ENCODE data around the gene LRRC38. TPM values are rescaled to one million over a fixed set of nuclear protein-coding genes. Genes with fewer than 3 reads are reported as not detected.

LRRC38 gene
- total and polyA plus RNA-seq, 10 of the 15 experiments (the other 5 are each of a cell fraction or from before 2014, with no cell fraction given), result not detected

DNA sequence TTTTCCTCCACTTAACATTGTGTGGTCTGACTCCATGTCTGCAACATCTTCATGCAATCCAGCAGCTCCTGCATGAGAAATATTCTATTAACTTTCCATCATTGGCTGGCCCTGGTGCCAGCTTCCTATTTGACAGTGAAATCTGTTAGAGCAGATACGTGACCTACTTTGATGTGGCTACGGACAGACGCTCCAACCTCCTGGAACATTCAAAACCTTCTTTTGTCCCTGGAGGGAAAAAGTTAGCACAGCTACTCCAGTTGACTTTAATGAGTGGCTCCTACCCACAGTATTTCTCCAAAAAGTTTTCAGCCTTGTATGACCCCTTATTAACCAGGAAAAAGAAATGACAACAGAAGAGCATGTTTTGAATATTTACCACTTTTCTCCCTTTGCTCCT, 81.6 kb downstream of the LRRC38 start:
- Histone ChIP-seq H3K36me3 (ENCODE audit: control insufficient read depth in 2 of 2, insufficient read depth in 2 of 2, low read length in 1 of 2) (no peaks in the 10 kb centered on the region), H3K27ac (ENCODE audit: control insufficient read depth, insufficient read depth) (no peak overlapping the region), H3K79me2 (ENCODE audit: control insufficient read depth, insufficient read depth, low read length) (no peaks in the 10 kb centered on the region), H3K4me1 (ENCODE audit: control insufficient read depth, insufficient read depth, low read length) (no peaks in the 10 kb centered on the region), H4K20me1 (ENCODE audit: control insufficient read depth, insufficient read depth) (no peaks in the 10 kb centered on the region), H3K9ac (ENCODE audit: control insufficient read depth, insufficient read depth, low read length) (no peak overlapping the region), H3K4me3 (no peak overlapping the region), H2AFZ (ENCODE audit: control insufficient read depth, low read depth, low read length) (no peak overlapping the region), H3K4me2 (ENCODE audit: control insufficient read depth, insufficient read depth) (no peak overlapping the region), H3K27me3 (replicated peaks in 1 of 2; ENCODE audit: control insufficient read depth in 2 of 2, insufficient read depth in 2 of 2, low read length in 1 of 2) (no peaks in the 10 kb centered on the region), H3K9me3 (replicated peaks; ENCODE audit: control insufficient read depth, insufficient read depth, low read length) (no peaks in the 10 kb centered on the region)
- ChIA-PET SMC1A (ENCODE audit: uncharacterized antibody, unreplicated experiment) (no interaction called here), POLR2A (no interaction called here), RAD21 (ENCODE audit: unreplicated experiment) (no interaction called here), CTCF (no interaction called here)
- intact Hi-C loops (cut with micrococcal nuclease; ENCODE audit: unreplicated experiment) (no loop called here), in situ Hi-C loops (cut with MboI) (no loop called here)
- ATAC-seq, result no peak
- FAIRE-seq, result no peak
- DNase-seq (ENCODE audit: low read depth, low spot score), result no peak
- WGBS (ENCODE audit: insufficient coverage, insufficient replicate concordance, low lambda C conversion rate, missing lambda C conversion rate), result 34% methylated on average over 3 of the region's 3 CpGs
- no TSS peak for BruUV-seq (replicated peaks)
- TF ChIP-seq CEBPB (IDR thresholded peaks at IDR 0.05; ENCODE audit: borderline replicate concordance in 1 of 2, low read depth in 2 of 2, low read length in 2 of 2) (no peak), HCFC1 (IDR thresholded peaks at IDR 0.05; ENCODE audit: low read length) (no peak), BHLHE40 (IDR thresholded peaks at IDR 0.05; ENCODE audit: borderline replicate concordance in 1 of 2, low read depth in 2 of 2, low read length in 1 of 2) (no peak), CBFB (IDR thresholded peaks at IDR 0.05; ENCODE audit: low read depth) (no peak), SMARCA5 (IDR thresholded peaks at IDR 0.05) (no peak), CREB1 (IDR thresholded peaks at IDR 0.05; ENCODE audit: low read depth) (no peak), SREBF2 (IDR thresholded peaks at IDR 0.05; ENCODE audit: low read length) (no peak), CHD4 (IDR thresholded peaks at IDR 0.05) (no peak), ASH2L (IDR thresholded peaks at IDR 0.05; ENCODE audit: borderline replicate concordance, low read depth) (no peak), POLR2AphosphoS5 (IDR thresholded peaks at IDR 0.05; ENCODE audit: low read length) (no peak)
- TF ChIP-seq, protein P1, sequence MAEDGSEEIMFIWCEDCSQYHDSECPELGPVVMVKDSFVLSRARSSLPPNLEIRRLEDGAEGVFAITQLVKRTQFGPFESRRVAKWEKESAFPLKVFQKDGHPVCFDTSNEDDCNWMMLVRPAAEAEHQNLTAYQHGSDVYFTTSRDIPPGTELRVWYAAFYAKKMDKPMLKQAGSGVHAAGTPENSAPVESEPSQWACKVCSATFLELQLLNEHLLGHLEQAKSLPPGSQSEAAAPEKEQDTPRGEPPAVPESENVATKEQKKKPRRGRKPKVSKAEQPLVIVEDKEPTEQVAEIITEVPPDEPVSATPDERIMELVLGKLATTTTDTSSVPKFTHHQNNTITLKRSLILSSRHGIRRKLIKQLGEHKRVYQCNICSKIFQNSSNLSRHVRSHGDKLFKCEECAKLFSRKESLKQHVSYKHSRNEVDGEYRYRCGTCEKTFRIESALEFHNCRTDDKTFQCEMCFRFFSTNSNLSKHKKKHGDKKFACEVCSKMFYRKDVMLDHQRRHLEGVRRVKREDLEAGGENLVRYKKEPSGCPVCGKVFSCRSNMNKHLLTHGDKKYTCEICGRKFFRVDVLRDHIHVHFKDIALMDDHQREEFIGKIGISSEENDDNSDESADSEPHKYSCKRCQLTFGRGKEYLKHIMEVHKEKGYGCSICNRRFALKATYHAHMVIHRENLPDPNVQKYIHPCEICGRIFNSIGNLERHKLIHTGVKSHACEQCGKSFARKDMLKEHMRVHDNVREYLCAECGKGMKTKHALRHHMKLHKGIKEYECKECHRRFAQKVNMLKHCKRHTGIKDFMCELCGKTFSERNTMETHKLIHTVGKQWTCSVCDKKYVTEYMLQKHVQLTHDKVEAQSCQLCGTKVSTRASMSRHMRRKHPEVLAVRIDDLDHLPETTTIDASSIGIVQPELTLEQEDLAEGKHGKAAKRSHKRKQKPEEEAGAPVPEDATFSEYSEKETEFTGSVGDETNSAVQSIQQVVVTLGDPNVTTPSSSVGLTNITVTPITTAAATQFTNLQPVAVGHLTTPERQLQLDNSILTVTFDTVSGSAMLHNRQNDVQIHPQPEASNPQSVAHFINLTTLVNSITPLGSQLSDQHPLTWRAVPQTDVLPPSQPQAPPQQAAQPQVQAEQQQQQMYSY (CRISPR knock-in tag; IDR thresholded peaks at IDR 0.05), result no peak
- TF ChIP-seq, protein P2, sequence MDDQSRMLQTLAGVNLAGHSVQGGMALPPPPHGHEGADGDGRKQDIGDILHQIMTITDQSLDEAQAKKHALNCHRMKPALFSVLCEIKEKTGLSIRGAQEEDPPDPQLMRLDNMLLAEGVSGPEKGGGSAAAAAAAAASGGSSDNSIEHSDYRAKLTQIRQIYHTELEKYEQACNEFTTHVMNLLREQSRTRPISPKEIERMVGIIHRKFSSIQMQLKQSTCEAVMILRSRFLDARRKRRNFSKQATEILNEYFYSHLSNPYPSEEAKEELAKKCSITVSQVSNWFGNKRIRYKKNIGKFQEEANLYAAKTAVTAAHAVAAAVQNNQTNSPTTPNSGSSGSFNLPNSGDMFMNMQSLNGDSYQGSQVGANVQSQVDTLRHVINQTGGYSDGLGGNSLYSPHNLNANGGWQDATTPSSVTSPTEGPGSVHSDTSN (IDR thresholded peaks at IDR 0.05; ENCODE audit: insufficient replicate concordance, low read depth, low read length), result no peak
- TF ChIP-seq, protein P3, sequence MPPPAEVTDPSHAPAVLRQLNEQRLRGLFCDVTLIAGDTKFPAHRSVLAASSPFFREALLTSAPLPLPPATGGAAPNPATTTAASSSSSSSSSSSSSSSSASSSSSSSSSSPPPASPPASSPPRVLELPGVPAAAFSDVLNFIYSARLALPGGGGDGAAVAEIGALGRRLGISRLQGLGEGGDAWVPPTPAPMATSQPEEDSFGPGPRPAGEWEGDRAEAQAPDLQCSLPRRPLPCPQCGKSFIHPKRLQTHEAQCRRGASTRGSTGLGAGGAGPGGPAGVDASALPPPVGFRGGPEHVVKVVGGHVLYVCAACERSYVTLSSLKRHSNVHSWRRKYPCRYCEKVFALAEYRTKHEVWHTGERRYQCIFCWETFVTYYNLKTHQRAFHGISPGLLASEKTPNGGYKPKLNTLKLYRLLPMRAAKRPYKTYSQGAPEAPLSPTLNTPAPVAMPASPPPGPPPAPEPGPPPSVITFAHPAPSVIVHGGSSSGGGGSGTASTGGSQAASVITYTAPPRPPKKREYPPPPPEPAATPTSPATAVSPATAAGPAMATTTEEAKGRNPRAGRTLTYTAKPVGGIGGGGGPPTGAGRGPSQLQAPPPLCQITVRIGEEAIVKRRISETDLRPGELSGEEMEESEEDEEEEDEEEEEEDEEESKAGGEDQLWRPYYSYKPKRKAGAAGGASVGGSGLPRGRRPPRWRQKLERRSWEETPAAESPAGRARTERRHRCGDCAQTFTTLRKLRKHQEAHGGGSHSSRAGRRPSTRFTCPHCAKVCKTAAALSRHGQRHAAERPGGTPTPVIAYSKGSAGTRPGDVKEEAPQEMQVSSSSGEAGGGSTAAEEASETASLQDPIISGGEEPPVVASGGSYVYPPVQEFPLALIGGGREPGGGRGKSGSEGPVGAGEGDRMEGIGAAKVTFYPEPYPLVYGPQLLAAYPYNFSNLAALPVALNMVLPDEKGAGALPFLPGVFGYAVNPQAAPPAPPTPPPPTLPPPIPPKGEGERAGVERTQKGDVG (CRISPR knock-in tag; IDR thresholded peaks at IDR 0.05), result no peak
- TF ChIP-seq, protein P4, sequence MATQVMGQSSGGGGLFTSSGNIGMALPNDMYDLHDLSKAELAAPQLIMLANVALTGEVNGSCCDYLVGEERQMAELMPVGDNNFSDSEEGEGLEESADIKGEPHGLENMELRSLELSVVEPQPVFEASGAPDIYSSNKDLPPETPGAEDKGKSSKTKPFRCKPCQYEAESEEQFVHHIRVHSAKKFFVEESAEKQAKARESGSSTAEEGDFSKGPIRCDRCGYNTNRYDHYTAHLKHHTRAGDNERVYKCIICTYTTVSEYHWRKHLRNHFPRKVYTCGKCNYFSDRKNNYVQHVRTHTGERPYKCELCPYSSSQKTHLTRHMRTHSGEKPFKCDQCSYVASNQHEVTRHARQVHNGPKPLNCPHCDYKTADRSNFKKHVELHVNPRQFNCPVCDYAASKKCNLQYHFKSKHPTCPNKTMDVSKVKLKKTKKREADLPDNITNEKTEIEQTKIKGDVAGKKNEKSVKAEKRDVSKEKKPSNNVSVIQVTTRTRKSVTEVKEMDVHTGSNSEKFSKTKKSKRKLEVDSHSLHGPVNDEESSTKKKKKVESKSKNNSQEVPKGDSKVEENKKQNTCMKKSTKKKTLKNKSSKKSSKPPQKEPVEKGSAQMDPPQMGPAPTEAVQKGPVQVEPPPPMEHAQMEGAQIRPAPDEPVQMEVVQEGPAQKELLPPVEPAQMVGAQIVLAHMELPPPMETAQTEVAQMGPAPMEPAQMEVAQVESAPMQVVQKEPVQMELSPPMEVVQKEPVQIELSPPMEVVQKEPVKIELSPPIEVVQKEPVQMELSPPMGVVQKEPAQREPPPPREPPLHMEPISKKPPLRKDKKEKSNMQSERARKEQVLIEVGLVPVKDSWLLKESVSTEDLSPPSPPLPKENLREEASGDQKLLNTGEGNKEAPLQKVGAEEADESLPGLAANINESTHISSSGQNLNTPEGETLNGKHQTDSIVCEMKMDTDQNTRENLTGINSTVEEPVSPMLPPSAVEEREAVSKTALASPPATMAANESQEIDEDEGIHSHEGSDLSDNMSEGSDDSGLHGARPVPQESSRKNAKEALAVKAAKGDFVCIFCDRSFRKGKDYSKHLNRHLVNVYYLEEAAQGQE (IDR thresholded peaks at IDR 0.05; ENCODE audit: low read depth, low read length), result no peak

All from GM12878 (cell line).